Heart right ventricle (tissue), 16 donors: ENCODE data around the gene ZNF423. TPM values are rescaled to one million over a fixed set of nuclear protein-coding genes. Genes with fewer than 3 reads are reported as not detected.
A peak's percentile ranks its signal among the peaks of the same experiment; 100 is the strongest.

Source experiments
- ATAC-seq, 8 donors: fragments of 200-7000 bp; cut with Tn5 transposase; one replicate each; pipeline ENCODE4 v1.9.1; 2020; ENCODE audit warnings: mild to moderate bottlenecking in 8 of 8, moderate library complexity in 8 of 8, moderate number of reproducible peaks in 1 of 8
- DNase-seq, 2 donors: peaks; one replicate each; pipeline ENCODE4 v3.0.0-alpha.2; 2020
- H3K27ac ChIP-seq, 10 donors: fragments of 200-600 bp; sonication (generic) in 2 of 10; one replicate each; pipeline versions ENCODE4 v1.5.0 to v1.8.0; 2020 to 2022; ENCODE audit warnings: mild to moderate bottlenecking in 3 of 10
- H3K27me3 ChIP-seq, 7 donors: fragments of 200-600 bp; one replicate each; pipeline ENCODE4 v1.8.0; 2021 to 2022; ENCODE audit warnings: mild to moderate bottlenecking in 2 of 7
- H3K36me3 ChIP-seq, 9 donors: fragments of 200-600 bp; sonication (generic) in 1 of 9; one replicate each; pipeline versions ENCODE4 v1.5.0 to v1.8.0; 2020 to 2022; ENCODE audit warnings: mild to moderate bottlenecking in 2 of 9
- H3K4me1 ChIP-seq, 9 donors: fragments of 200-600 bp; sonication (generic) in 1 of 9; one replicate each; pipeline versions ENCODE4 v1.5.0 to v1.8.0; 2020 to 2022; ENCODE audit warnings: mild to moderate bottlenecking in 4 of 9
- H3K4me3 ChIP-seq, 10 donors: fragments of 200-600 bp; sonication (generic) in 2 of 10; one replicate each; pipeline versions ENCODE4 v1.5.0 to v1.8.0; 2020 to 2022; ENCODE audit warnings: mild to moderate bottlenecking in 7 of 10, moderate library complexity in 2 of 10
- H3K9me3 ChIP-seq, 11 donors: fragments of 200-600 bp in 10 of 11; sonication (generic) in 2 of 11; one replicate each; pipeline versions ENCODE4 v1.5.0 to v1.8.0; 2013 to 2022; ENCODE audit warnings: mild to moderate bottlenecking in 2 of 11, control low read depth in 1 of 11, moderate library complexity in 1 of 11
- WGBS, 2 donors: extraction: QIAGEN DNeasy Blood & Tissue Kit; methylation state at CpG; one replicate each; pipeline ENCODE4 v1.1.7; 2013; ENCODE audit warnings: inconsistent platforms in 1 of 2; 5-methylcytosine and 5-hydroxymethylcytosine counted together
- intact Hi-C, 10 donors: fragments of 100-400 bp; cut with DNase I; formaldehyde crosslinking; loops; one replicate each; pipeline versions ENCODE4 v1.11.1 to v1.14.2; 2022
- polyA plus RNA-seq, 2 donors: library from polyadenylated mRNA; stranded (reverse); fragments of 200-250 nt; gene quantifications; one replicate each; pipeline ENCODE4 v1.2.3, GENCODE V29; 2013
- total RNA-seq, 10 donors: library from RNA; stranded (reverse); fragmentation: NEBNext Ultra II Directional in 3 of 10; extraction: Animal tissue kit (Norgen Biotek cat#: 25700) in 3 of 10; gene quantifications; one replicate each; pipeline versions ENCODE4 v1.2.1 to v1.2.4, GENCODE V29; 2021 to 2023
- TF ChIP-seq, protein P1 (sequence below), 9 donors: fragments of 200-600 bp; sonication (generic) in 2 of 9; IDR thresholded peaks; one replicate each; pipeline versions ENCODE4 v1.5.0 to v1.8.0; 2021 to 2022; ENCODE audit warnings: antibody characterized with exemption in 9 of 9, mild to moderate bottlenecking in 5 of 9, moderate library complexity in 1 of 9
- donor health status: Arrhythmogenic right ventricular cardiomyopathy.
- donor health status: ischemic (EF 13 %, LVEDD 7.1; RV severe dilation, severe dysfunction).
- donor health status: healthy with polysubstance abuse.
- donor health status: DM: no; HTN: yes; CAD: no.
- donor health status: DM: no; HTN: no; CAD: no.
- donor health status: ischemic (EF 25% LVEDD 6.9; RV normal size, moderate dysfunction).
- donor health status: ischemic (EF 25% LVEDD 5.7; RV mildly dilated, moderate dysfunction).
- donor health status: healthy.
- donor health status: DM: yes; HTN: yes; CAD: no.
- donor health status: Ischemic cardiomyopathy.
- donor health status: ischemic (EF 35%, LVEDD 5.7; RV mildly dilated, moderate dysfunction).
- donor health status: nonischemic (EF 11% LVEDD 7.7; RV severe dilation, severe dysfunction).
- donor health status: DM: yes; HTN: yes; CAD: no.
- donor health status: PGD.
- donor health status: ischemic (EF 29% LVEDD 5.4; RV normal size, mild dysfunction).
- donor health status: nonischemic (EF 23%, LVEDD 6.1; RV moderate dilation, normal function).

The ZNF423 gene
- total and polyA plus RNA-seq, 12 donors, result 2.6 to 10.6 (median 7.0) TPM

DNA sequence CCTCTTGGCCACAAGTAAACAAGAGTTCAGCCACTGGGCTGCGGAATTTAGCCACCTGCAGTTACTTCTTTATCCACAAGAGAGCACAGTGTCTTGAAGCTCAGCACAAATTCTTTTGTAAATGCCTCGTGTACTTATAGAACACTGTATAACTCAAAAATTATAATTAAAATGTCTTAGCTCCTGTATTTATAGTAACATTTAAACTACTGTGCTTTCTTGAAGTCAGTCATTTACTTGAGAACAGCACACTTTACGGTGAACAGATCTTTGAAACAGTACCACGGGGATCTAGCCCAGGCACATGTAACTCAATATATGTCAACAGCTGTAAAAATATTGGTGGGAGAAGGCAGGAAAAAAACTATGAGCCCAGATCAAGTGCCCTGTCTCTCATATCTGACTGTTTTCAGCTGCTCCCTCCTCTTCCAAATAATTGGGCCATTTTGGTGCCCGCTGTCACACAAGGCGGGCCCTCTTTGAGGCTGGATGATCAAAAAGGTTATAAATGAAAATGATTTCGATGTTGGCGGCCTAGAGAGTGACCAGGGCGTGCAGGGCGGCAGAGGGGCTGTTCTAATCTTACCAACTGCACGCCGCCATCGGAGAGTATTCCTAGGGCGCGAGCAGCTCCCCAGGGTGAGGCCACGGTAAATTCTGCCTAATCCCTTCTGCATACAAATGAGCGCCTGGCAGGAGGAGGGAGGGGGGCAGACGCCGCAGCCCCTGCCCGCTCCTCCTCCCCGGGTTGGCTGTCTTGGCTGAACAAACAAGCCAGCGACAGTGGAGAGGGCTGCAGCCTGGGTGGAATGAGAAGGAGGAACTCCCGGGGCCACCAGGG lies 299.1 kb downstream of the ZNF423 start:
- WGBS, 2 donors, result 55 to 69% methylated on average over 23 of the region's 23 CpGs
- Histone ChIP-seq H3K4me1 (peaks cover 0 to 15% (median 6%) of the 10 kb centered on the region in 9 donors), H3K27ac (no peak overlapping the region), H3K9me3 (no peaks in the 10 kb centered on the region), H3K4me3 (no peak overlapping the region), H3K36me3 (no peaks in the 10 kb centered on the region), H3K27me3 (no peaks in the 10 kb centered on the region)
- intact Hi-C loops, result loop anchor here in 1 of 10 donors (5.0 kb wide), 1 partner anchor 35 kb away; no protein-coding TSS in a partner anchor
- DNase-seq (no peak), ATAC-seq (peak in 1 of 8 donors; percentile 28)
- TF ChIP-seq, protein P1, sequence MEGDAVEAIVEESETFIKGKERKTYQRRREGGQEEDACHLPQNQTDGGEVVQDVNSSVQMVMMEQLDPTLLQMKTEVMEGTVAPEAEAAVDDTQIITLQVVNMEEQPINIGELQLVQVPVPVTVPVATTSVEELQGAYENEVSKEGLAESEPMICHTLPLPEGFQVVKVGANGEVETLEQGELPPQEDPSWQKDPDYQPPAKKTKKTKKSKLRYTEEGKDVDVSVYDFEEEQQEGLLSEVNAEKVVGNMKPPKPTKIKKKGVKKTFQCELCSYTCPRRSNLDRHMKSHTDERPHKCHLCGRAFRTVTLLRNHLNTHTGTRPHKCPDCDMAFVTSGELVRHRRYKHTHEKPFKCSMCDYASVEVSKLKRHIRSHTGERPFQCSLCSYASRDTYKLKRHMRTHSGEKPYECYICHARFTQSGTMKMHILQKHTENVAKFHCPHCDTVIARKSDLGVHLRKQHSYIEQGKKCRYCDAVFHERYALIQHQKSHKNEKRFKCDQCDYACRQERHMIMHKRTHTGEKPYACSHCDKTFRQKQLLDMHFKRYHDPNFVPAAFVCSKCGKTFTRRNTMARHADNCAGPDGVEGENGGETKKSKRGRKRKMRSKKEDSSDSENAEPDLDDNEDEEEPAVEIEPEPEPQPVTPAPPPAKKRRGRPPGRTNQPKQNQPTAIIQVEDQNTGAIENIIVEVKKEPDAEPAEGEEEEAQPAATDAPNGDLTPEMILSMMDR (IDR thresholded peaks at IDR 0.05), result peak; percentile 18 to 60 (median 50)

DNA sequence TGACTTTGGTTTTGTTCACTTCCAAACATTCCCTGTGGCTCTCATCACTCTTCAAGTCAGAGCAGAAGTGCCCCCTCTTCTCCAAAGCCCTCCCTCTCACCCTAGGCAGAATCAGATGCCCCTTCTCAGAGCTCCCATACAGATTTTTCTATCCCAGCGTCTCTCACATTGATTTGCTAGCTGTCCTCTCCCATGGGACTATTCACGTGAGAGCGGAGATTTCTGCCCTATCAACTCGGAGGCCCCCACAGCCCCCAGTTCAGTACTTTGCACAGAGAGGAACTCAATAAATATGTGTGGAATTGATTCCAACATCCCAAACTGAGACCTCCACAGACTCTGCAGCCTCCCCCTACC lies 299.7 kb downstream of the ZNF423 start:
- TF ChIP-seq, protein P1 (IDR thresholded peaks at IDR 0.05), result no peak
- no peaks in the 10 kb centered on the region for H3K36me3 ChIP-seq
- DNase-seq (no peak), ATAC-seq (no peak)
- H3K27ac ChIP-seq, result no peak overlapping the region
- no peaks in the 10 kb centered on the region for H3K27me3 ChIP-seq
- intact Hi-C loops, result loop anchor here in 1 of 10 donors (5.0 kb wide), 1 partner anchor 36 kb away; no protein-coding TSS in a partner anchor
- WGBS, 2 donors, result 54 to 56% methylated on average over 4 of the region's 4 CpGs
- no peaks in the 10 kb centered on the region for H3K9me3 ChIP-seq
- peaks cover 0 to 15% (median 6%) of the 10 kb centered on the region in 9 donors for H3K4me1 ChIP-seq
- no peak overlapping the region for H3K4me3 ChIP-seq

DNA sequence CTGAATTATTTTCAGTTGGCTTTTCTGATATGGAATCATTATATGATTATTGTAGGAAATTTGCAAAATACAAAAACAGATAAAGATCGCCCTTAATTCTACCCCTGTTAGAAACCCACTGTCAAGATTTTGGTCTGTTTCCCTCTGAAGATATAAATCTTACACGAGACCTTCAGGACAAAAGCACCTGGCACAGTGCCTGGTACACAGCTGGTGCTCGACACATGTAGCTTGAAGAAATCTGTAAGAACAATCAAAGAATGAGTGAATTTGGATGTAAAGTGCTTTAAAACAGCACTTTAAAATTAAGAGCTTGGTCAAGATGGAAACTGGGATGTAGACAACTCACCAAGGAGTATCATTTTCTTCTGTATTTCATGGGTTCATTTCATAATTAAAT lies 301.2 kb downstream of the ZNF423 start:
- H3K27me3 ChIP-seq, result no peaks in the 10 kb centered on the region
- DNase-seq, result no peak
- H3K4me3 ChIP-seq, result no peak overlapping the region
- no peaks in the 10 kb centered on the region for H3K9me3 ChIP-seq
- H3K36me3 ChIP-seq, result no peaks in the 10 kb centered on the region
- TF ChIP-seq, protein P1 (IDR thresholded peaks at IDR 0.05), result no peak
- intact Hi-C loops, result loop anchor here in 1 of 10 donors (5.0 kb wide), 1 partner anchor 38 kb away; no protein-coding TSS in a partner anchor
- ATAC-seq, result no peak
- H3K4me1 ChIP-seq, result peaks cover 0 to 6% (median 2%) of the 10 kb centered on the region in 9 donors
- WGBS, 2 donors, result 71 to 75% methylated on average over 3 of the region's 3 CpGs
- H3K27ac ChIP-seq, result no peak overlapping the region

DNA sequence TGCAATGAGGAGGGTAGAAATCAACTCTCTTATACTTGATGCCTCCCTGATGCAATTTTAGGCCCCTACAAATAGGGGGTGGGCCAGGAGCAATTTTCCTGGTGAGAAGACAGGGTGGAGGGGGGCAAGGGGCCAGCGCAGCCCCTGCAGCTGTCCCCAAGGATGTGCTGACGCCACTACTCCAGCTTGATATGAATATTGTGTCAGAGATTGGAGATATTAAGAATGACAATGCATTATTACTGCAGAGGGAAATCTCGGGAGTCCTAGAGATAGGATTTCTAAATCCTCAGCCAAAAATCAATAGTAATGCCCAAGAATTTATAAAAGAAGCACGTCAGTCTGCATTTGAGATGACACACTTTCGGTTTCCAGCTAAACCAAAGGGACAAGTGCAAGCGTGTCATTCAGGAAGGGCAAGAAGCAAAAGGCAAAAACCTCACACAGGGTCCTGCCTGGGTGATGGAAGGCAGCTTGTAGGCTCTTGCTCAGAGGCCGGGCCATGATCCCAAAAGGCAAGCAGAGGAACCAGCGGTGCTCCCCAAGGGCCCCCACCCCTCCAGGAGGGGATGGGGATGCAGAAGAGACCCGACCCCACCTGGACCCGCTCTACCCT lies 303.5 kb downstream of the ZNF423 start:
- DNase-seq, result no peak
- ATAC-seq, result peak in 3 of 8 donors; percentile 23 to 39 (median 28)

More for the DNA sequence above, 303.5 kb downstream of the ZNF423 start:
- Histone ChIP-seq H3K27ac (no peak overlapping the region), H3K4me3 (no peak overlapping the region), H3K4me1 (peaks cover 0 to 4% (median 0%) of the 10 kb centered on the region in 9 donors), H3K36me3 (no peaks in the 10 kb centered on the region), H3K27me3 (no peaks in the 10 kb centered on the region), H3K9me3 (no peaks in the 10 kb centered on the region)
- TF ChIP-seq, protein P1 (IDR thresholded peaks at IDR 0.05), result no peak
- intact Hi-C loops, result no loop called here
- WGBS, 2 donors, result 75 to 78% methylated on average over 10 of the region's 10 CpGs
